ENCODE data around the gene SLC24A5. TPM values are rescaled to one million over a fixed set of nuclear protein-coding genes. Genes with fewer than 3 reads are reported as not detected.
A peak's percentile ranks its signal among the peaks of the same experiment; 100 is the strongest.

The SLC24A5 gene
- total RNA-seq, 2 experiments from 2014 or later: not detected

DNA sequence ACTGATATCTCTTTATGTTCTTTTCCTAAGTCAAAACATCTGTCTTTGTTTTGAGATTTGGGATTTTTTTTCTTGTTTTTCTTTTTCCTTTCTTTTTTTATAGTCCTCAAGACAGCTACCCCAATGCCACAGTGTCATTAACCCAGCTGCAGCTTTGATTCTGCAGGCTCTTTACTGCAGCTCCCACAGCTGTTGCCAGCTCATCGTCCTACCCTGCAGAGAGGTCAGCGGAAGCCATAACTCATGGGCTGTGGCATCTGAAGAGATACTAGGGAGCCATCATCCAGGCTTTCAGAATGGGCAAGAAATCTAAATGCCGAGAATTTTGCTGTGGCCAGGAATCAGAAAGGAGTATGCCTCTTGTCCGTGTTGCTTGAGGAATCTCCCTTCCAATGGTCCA is 44.3 kb upstream of the SLC24A5 start:
- no peak for DNase-seq (ENCODE audit: low spot score)
- Histone ChIP-seq H3K4me3 (ENCODE audit: low read depth, low read length, poor library complexity, severe bottlenecking) (no peak overlapping the region), H3K27ac (ENCODE audit: low read depth, low read length, poor library complexity, severe bottlenecking) (no peak overlapping the region), H2AFZ (ENCODE audit: low read length) (no peak overlapping the region), H3K9me3 (ENCODE audit: low read length) (no peaks in the 10 kb centered on the region), H3K4me1 (ENCODE audit: insufficient read depth, low read length, poor library complexity, severe bottlenecking) (no peaks in the 10 kb centered on the region), H4K20me1 (ENCODE audit: insufficient read depth, low read length) (no peaks in the 10 kb centered on the region), H3K79me2 (ENCODE audit: insufficient read depth, low read depth, low read length) (no peaks in the 10 kb centered on the region), H3K4me2 (ENCODE audit: low read length) (no peak overlapping the region), H3K9me2 (ENCODE audit: insufficient read depth, low read length) (no peaks in the 10 kb centered on the region), H3K36me3 (ENCODE audit: insufficient read depth, low read length) (no peaks in the 10 kb centered on the region)
- intact Hi-C loops (cut with micrococcal nuclease; ENCODE audit: unreplicated experiment): no loop called here
- BruUV-seq (replicated peaks): no TSS peak
- ChIA-PET CTCF (ENCODE audit: unreplicated experiment) (no interaction called here), POLR2A (interaction anchor here (0.7 kb wide), 1 partner anchor 12 kb away, joined by 4 read pairs; no protein-coding TSS in a partner anchor)
- no peak for TF ChIP-seq EZH2phosphoT487 (IDR thresholded peaks at IDR 0.05; ENCODE audit: borderline replicate concordance, low read depth, low read length)
- TF ChIP-seq, protein P1, sequence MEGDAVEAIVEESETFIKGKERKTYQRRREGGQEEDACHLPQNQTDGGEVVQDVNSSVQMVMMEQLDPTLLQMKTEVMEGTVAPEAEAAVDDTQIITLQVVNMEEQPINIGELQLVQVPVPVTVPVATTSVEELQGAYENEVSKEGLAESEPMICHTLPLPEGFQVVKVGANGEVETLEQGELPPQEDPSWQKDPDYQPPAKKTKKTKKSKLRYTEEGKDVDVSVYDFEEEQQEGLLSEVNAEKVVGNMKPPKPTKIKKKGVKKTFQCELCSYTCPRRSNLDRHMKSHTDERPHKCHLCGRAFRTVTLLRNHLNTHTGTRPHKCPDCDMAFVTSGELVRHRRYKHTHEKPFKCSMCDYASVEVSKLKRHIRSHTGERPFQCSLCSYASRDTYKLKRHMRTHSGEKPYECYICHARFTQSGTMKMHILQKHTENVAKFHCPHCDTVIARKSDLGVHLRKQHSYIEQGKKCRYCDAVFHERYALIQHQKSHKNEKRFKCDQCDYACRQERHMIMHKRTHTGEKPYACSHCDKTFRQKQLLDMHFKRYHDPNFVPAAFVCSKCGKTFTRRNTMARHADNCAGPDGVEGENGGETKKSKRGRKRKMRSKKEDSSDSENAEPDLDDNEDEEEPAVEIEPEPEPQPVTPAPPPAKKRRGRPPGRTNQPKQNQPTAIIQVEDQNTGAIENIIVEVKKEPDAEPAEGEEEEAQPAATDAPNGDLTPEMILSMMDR (conservative IDR thresholded peaks at IDR 0.05; ENCODE audit: low read length): no peak

- Histone ChIP-seq H3K4me2 (ENCODE audit: low read length) (no peak overlapping the region), H3K9me2 (ENCODE audit: insufficient read depth, low read length) (no peaks in the 10 kb centered on the region), H3K4me1 (ENCODE audit: insufficient read depth, low read length, poor library complexity, severe bottlenecking) (no peaks in the 10 kb centered on the region), H3K9me3 (ENCODE audit: low read length) (no peaks in the 10 kb centered on the region), H3K4me3 (ENCODE audit: low read depth, low read length, poor library complexity, severe bottlenecking) (no peak overlapping the region), H3K36me3 (ENCODE audit: insufficient read depth, low read length) (no peaks in the 10 kb centered on the region), H4K20me1 (ENCODE audit: insufficient read depth, low read length) (no peaks in the 10 kb centered on the region), H3K79me2 (ENCODE audit: insufficient read depth, low read depth, low read length) (no peaks in the 10 kb centered on the region), H2AFZ (ENCODE audit: low read length) (no peak overlapping the region), H3K27ac (ENCODE audit: low read depth, low read length, poor library complexity, severe bottlenecking) (no peak overlapping the region)
- DNase-seq (ENCODE audit: low spot score): no peak
- no TSS peak for BruUV-seq (replicated peaks)
- CTCF ChIA-PET (ENCODE audit: unreplicated experiment): no interaction called here
- POLR2A ChIA-PET: no interaction called here
- intact Hi-C loops (cut with micrococcal nuclease; ENCODE audit: unreplicated experiment): no loop called here
- no peak for TF ChIP-seq EZH2phosphoT487 (IDR thresholded peaks at IDR 0.05; ENCODE audit: borderline replicate concordance, low read depth, low read length)
- TF ChIP-seq, protein P1 (conservative IDR thresholded peaks at IDR 0.05; ENCODE audit: low read length): no peak
These were observed 43.1 kb upstream of the SLC24A5 start for GRCh38 chr15:48077616-48078184.

DNA sequence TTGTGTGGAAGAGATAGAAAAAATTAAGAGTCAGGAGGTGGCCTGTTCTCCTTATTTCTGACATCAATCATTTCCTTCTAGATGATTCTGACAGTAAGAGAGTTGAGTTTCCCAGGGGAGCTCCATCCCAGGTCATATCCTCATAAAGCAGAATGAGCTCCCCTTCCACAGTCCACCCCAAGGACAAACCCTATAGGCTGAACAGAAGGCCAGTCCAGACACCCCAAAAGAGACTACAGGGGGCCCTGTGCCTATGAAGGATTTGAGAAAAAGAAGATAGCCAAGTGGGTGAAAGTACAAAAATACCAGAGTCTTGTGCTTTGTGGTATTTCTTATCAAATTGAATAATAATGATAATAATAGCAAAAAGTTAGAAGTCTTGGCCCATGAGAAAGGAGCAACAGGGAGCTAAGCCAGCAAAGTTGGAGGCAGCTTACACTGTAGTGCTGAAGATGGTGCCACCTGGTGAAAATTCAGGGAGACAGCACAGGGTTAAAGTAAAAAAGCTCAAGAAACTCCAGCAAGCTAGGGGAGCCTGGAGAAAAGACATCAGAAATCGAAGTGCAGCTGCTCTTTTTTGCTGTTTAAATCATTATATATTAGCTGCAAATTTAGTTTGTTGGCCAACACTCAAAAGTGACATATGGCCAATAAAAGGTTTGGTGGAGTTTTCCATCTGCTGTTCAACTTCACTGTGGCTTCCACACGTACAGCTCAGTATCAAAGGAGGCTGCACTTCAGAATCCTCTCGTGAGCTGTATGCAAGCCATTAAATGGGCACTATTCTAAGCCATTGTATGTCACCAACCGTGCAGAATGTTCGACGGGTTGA is 35.8 kb upstream of the SLC24A5 start:
- CTCF ChIA-PET (ENCODE audit: unreplicated experiment): no interaction called here
- no peak for TF ChIP-seq EZH2phosphoT487 (IDR thresholded peaks at IDR 0.05; ENCODE audit: borderline replicate concordance, low read depth, low read length)
- TF ChIP-seq, protein P1 (conservative IDR thresholded peaks at IDR 0.05; ENCODE audit: low read length): peak; percentile 70
- POLR2A ChIA-PET: no interaction called here
- Histone ChIP-seq H3K79me2 (ENCODE audit: insufficient read depth, low read depth, low read length) (no peaks in the 10 kb centered on the region), H3K9me3 (ENCODE audit: low read length) (no peaks in the 10 kb centered on the region), H2AFZ (ENCODE audit: low read length) (no peak overlapping the region), H3K36me3 (ENCODE audit: insufficient read depth, low read length) (no peaks in the 10 kb centered on the region), H3K4me3 (ENCODE audit: low read depth, low read length, poor library complexity, severe bottlenecking) (no peak overlapping the region), H4K20me1 (ENCODE audit: insufficient read depth, low read length) (no peaks in the 10 kb centered on the region), H3K4me2 (ENCODE audit: low read length) (no peak overlapping the region), H3K27ac (ENCODE audit: low read depth, low read length, poor library complexity, severe bottlenecking) (no peak overlapping the region), H3K4me1 (ENCODE audit: insufficient read depth, low read length, poor library complexity, severe bottlenecking) (no peaks in the 10 kb centered on the region), H3K9me2 (ENCODE audit: insufficient read depth, low read length) (no peaks in the 10 kb centered on the region)
- no TSS peak for BruUV-seq (replicated peaks)
- DNase-seq (ENCODE audit: low spot score): peak; percentile 23
- intact Hi-C loops (cut with micrococcal nuclease; ENCODE audit: unreplicated experiment): no loop called here

Measured in OCI-LY7 (cell line).